Hepatocyte (in vitro differentiated cells): Measurements from ENCODE around the gene FBXL15. TPM values are rescaled to one million over a fixed set of nuclear protein-coding genes. Genes with fewer than 3 reads are reported as not detected.

Experiments
- DNase-seq: peaks from one replicate; pipeline ENCODE4 v3.0.0-alpha.2; 2016; ENCODE audit warnings: low spot score
- H2AFZ ChIP-seq: fragments of 200-600 bp; sonication (generic); 2 replicates; pipeline ENCODE4 v1.6.0; 2016; ENCODE audit warnings: antibody characterized with exemption, mild to moderate bottlenecking
- H3K27ac ChIP-seq: fragments of 200-600 bp; sonication (generic); 2 replicates; pipeline ENCODE4 v1.5.1; 2016; ENCODE audit warnings: mild to moderate bottlenecking
- H3K27me3 ChIP-seq: fragments of 200-600 bp; sonication (generic); 2 replicates; pipeline ENCODE4 v1.6.1; 2016
- H3K36me3 ChIP-seq: fragments of 200-600 bp; sonication (generic); replicated peaks from 2 replicates; pipeline ENCODE4 v1.5.1; 2016; ENCODE audit warnings: low read depth; ENCODE audit not compliant: insufficient read depth
- H3K4me1 ChIP-seq: fragments of 200-600 bp; sonication (generic); 2 replicates; pipeline ENCODE4 v1.5.1; 2016; ENCODE audit warnings: mild to moderate bottlenecking, moderate library complexity; ENCODE audit not compliant: insufficient read depth
- H3K4me2 ChIP-seq: fragments of 200-600 bp; sonication (generic); 2 replicates; pipeline ENCODE4 v1.6.0; 2016
- H3K4me3 ChIP-seq: fragments of 200-600 bp; sonication (generic); 2 replicates; pipeline ENCODE4 v1.5.1; 2016; ENCODE audit warnings: mild to moderate bottlenecking
- H3K79me2 ChIP-seq: fragments of 200-600 bp; sonication (generic); 2 replicates; pipeline ENCODE4 v1.6.0; 2017; ENCODE audit warnings: mild to moderate bottlenecking
- H3K9me2 ChIP-seq: fragments of 200-600 bp; sonication (generic); replicated peaks from 2 replicates; pipeline ENCODE4 v1.6.0; 2017; ENCODE audit warnings: mild to moderate bottlenecking; ENCODE audit not compliant: insufficient read depth
- H3K9me3 ChIP-seq: fragments of 200-600 bp; sonication (generic); 2 replicates; pipeline ENCODE4 v1.5.1; 2016; ENCODE audit warnings: low read depth, mild to moderate bottlenecking
- H4K20me1 ChIP-seq: fragments of 200-600 bp; sonication (generic); 2 replicates; pipeline ENCODE4 v1.6.0; 2016; ENCODE audit warnings: mild to moderate bottlenecking; ENCODE audit not compliant: insufficient read depth, poor library complexity, severe bottlenecking
- EZH2 ChIP-seq: fragments of 200-600 bp; sonication (generic); IDR thresholded peaks from 2 replicates; pipeline ENCODE4 v1.6.1; 2016; ENCODE audit warnings: antibody characterized with exemption, mild to moderate bottlenecking, borderline replicate concordance
- EZH2phosphoT487 ChIP-seq: fragments of 200-600 bp; sonication (generic); IDR thresholded peaks from one replicate; pipeline ENCODE4 v1.6.1; 2018; ENCODE audit warnings: antibody characterized with exemption, mild to moderate bottlenecking, low read depth, moderate library complexity; ENCODE audit not compliant: unreplicated experiment, severe bottlenecking
- WGBS: methylation state at CpG from one replicate; pipeline ENCODE4 v1.1.6; 2016; ENCODE audit warnings: low lambda C conversion rate; ENCODE audit errors: missing lambda C conversion rate; 5-methylcytosine and 5-hydroxymethylcytosine counted together
- polyA plus RNA-seq: library from polyadenylated mRNA; unstranded; fragments of >200 nt; fragmentation: Nextera tagmentation; extraction: Ambion mirVana; gene quantifications from 2 replicates; pipeline ENCODE4 v1.2.1, GENCODE V29; 2016
- total RNA-seq: library from RNA; depleted of rRNA; stranded (reverse); fragments of >200 nt; gene quantifications from 2 replicates; pipeline ENCODE4 v1.2.3, GENCODE V29; 2014
- TF ChIP-seq, protein P1 (sequence below): fragments of 200-600 bp; sonication (generic); IDR thresholded peaks from 2 replicates; pipeline ENCODE4 v1.5.1; 2016; ENCODE audit warnings: antibody characterized with exemption, mild to moderate bottlenecking; ENCODE audit not compliant: poor library complexity

The FBXL15 gene
- total and polyA plus RNA-seq, 2 experiments from 2014 or later, result 16.3 to 42.3 TPM

GRCh38 chr10:102413806-102414561 is 6.7 kb upstream of the FBXL15 start:
- Histone ChIP-seq H3K79me2 (no peaks in the 10 kb centered on the region), H3K9me2 (no peaks in the 10 kb centered on the region), H3K36me3 (no peaks in the 10 kb centered on the region), H3K27me3 (peaks cover 36% of the 10 kb centered on the region), H3K27ac (no peak overlapping the region), H4K20me1 (no peaks in the 10 kb centered on the region), H3K4me3 (no peak overlapping the region), H3K4me1 (peaks cover 8% of the 10 kb centered on the region), H2AFZ (no peak overlapping the region), H3K4me2 (no peak overlapping the region), H3K9me3 (no peaks in the 10 kb centered on the region)
- DNase-seq, result no peak
- TF ChIP-seq EZH2 (no peak), EZH2phosphoT487 (no peak)
- TF ChIP-seq, protein P1, sequence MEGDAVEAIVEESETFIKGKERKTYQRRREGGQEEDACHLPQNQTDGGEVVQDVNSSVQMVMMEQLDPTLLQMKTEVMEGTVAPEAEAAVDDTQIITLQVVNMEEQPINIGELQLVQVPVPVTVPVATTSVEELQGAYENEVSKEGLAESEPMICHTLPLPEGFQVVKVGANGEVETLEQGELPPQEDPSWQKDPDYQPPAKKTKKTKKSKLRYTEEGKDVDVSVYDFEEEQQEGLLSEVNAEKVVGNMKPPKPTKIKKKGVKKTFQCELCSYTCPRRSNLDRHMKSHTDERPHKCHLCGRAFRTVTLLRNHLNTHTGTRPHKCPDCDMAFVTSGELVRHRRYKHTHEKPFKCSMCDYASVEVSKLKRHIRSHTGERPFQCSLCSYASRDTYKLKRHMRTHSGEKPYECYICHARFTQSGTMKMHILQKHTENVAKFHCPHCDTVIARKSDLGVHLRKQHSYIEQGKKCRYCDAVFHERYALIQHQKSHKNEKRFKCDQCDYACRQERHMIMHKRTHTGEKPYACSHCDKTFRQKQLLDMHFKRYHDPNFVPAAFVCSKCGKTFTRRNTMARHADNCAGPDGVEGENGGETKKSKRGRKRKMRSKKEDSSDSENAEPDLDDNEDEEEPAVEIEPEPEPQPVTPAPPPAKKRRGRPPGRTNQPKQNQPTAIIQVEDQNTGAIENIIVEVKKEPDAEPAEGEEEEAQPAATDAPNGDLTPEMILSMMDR, result no peak
- 83% methylated on average over 13 of the region's 16 CpGs for WGBS

DNA sequence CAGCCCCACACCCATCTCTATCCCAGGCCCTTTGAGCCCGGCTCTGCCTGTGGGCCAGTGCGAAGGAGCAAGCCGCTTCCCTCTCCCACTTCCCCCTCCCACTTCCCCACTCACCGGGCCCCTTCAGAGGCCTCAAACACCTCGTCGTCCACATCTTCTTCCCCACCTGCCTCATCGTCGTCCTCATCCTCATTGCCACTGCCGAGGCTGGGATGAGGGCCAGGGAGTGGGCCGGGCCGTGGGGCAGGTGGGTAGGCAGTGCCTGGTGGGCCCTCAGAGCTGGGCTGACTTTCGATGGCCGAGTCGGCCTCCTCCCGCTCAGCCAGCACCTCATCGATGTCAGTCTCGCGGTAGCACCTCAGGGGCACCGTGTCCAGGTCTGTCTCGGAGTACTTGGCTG is 5.9 kb upstream of the FBXL15 start:
- peaks cover 34% of the 10 kb centered on the region for H3K27me3 ChIP-seq
- no peak for DNase-seq
- 82% methylated on average over 20 of the region's 20 CpGs for WGBS

DNA sequence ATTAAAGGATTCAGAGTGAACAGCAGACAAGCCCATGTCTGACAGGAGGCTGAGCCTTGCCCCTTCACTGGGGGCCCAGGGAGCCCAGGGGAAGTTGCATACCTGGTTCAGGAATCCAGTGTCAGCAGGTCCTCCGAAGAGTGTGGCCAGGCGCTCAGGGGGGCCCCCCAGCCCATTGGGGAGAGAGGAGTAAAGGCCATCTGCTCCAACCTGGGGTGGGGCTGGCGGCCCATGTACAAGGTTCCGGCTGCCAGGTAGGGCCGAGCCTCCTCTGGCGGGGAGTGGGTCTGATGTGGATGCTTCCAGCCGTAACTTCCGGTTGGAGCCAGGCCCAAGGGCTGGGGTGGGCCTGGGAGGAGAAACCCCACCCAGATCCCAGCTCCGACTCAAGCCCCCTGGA is 4.4 kb upstream of the FBXL15 start:
- no peaks in the 10 kb centered on the region for H3K9me3 ChIP-seq
- H3K4me3 ChIP-seq, result no peak overlapping the region
- H3K36me3 ChIP-seq, result no peaks in the 10 kb centered on the region
- DNase-seq, result no peak
- no peaks in the 10 kb centered on the region for H4K20me1 ChIP-seq
- no peak overlapping the region for H3K27ac ChIP-seq
- no peaks in the 10 kb centered on the region for H3K79me2 ChIP-seq
- 70% methylated on average over 9 of the region's 9 CpGs for WGBS
- TF ChIP-seq, protein P1, result no peak
- TF ChIP-seq EZH2 (no peak), EZH2phosphoT487 (no peak)
- no peak overlapping the region for H2AFZ ChIP-seq
- H3K4me1 ChIP-seq, result peaks cover 13% of the 10 kb centered on the region
- no peak overlapping the region for H3K4me2 ChIP-seq
- peaks cover 28% of the 10 kb centered on the region for H3K27me3 ChIP-seq
- H3K9me2 ChIP-seq, result no peaks in the 10 kb centered on the region

More for the DNA sequence above, 5.9 kb upstream of the FBXL15 start:
- Histone ChIP-seq H4K20me1 (no peaks in the 10 kb centered on the region), H3K4me2 (no peak overlapping the region), H3K4me3 (no peak overlapping the region), H3K9me2 (no peaks in the 10 kb centered on the region), H3K36me3 (no peaks in the 10 kb centered on the region), H3K4me1 (peaks cover 11% of the 10 kb centered on the region), H2AFZ (no peak overlapping the region), H3K9me3 (no peaks in the 10 kb centered on the region), H3K79me2 (no peaks in the 10 kb centered on the region), H3K27ac (no peak overlapping the region)
- TF ChIP-seq EZH2 (no peak), EZH2phosphoT487 (no peak)
- TF ChIP-seq, protein P1, result no peak
